Measurements from ENCODE around the gene ZNF154.

Gene ZNF154

GRCh38 chr19:57667228-57667627 lies 41.8 kb downstream of the ZNF154 start:
- no peak overlapping the region for H3K27ac ChIP-seq
- TF ChIP-seq CTCF (conservative IDR thresholded peaks at IDR 0.05; ENCODE audit: low read depth, low read length) = no peak
- no peak overlapping the region for H2AFZ ChIP-seq (ENCODE audit: low read depth)
- no peaks in the 10 kb centered on the region for H3K36me3 ChIP-seq (ENCODE audit: insufficient read depth)
- no peaks in the 10 kb centered on the region for H3K79me2 ChIP-seq (ENCODE audit: insufficient read depth, low read depth)
- no peak overlapping the region for H3K9ac ChIP-seq
- no peaks in the 10 kb centered on the region for H3K4me1 ChIP-seq (ENCODE audit: low read depth, poor library complexity, severe bottlenecking)
- H4K20me1 ChIP-seq (ENCODE audit: insufficient read depth) = no peaks in the 10 kb centered on the region
- no peak overlapping the region for H3K4me3 ChIP-seq (IDR thresholded peaks at IDR 0.05; ENCODE audit: insufficient read depth, low read depth, low read length)
- no peak overlapping the region for H3K4me2 ChIP-seq
- no peaks in the 10 kb centered on the region for H3K27me3 ChIP-seq (ENCODE audit: insufficient read depth, low read depth)

- no peaks in the 10 kb centered on the region for H3K4me1 ChIP-seq (ENCODE audit: low read depth, poor library complexity, severe bottlenecking)
- no peaks in the 10 kb centered on the region for H3K36me3 ChIP-seq (ENCODE audit: insufficient read depth)
- H4K20me1 ChIP-seq (ENCODE audit: insufficient read depth) = no peaks in the 10 kb centered on the region
- no peaks in the 10 kb centered on the region for H3K79me2 ChIP-seq (ENCODE audit: insufficient read depth, low read depth)
- H3K4me3 ChIP-seq (IDR thresholded peaks at IDR 0.05; ENCODE audit: insufficient read depth, low read depth, low read length) = no peak overlapping the region
- H3K9ac ChIP-seq = no peak overlapping the region
- no peaks in the 10 kb centered on the region for H3K27me3 ChIP-seq (ENCODE audit: insufficient read depth, low read depth)
- H3K27ac ChIP-seq = no peak overlapping the region
- no peak overlapping the region for H3K4me2 ChIP-seq
- TF ChIP-seq CTCF (conservative IDR thresholded peaks at IDR 0.05; ENCODE audit: low read depth, low read length) = no peak
- H2AFZ ChIP-seq (ENCODE audit: low read depth) = no peak overlapping the region
Observed at GRCh38 chr19:57665261-57665806, 43.7 kb downstream of the ZNF154 start.

GRCh38 chr19:57664269-57665127 lies 44.5 kb downstream of the ZNF154 start:
- TF ChIP-seq CTCF (conservative IDR thresholded peaks at IDR 0.05; ENCODE audit: low read depth, low read length) = no peak
- no peaks in the 10 kb centered on the region for H3K27me3 ChIP-seq (ENCODE audit: insufficient read depth, low read depth)

GRCh38 chr19:57656346-57656745 lies 52.7 kb downstream of the ZNF154 start:
- no peaks in the 10 kb centered on the region for H3K4me1 ChIP-seq (ENCODE audit: low read depth, poor library complexity, severe bottlenecking)
- no peaks in the 10 kb centered on the region for H3K36me3 ChIP-seq (ENCODE audit: insufficient read depth)
- H3K27ac ChIP-seq = no peak overlapping the region
- H3K27me3 ChIP-seq (ENCODE audit: insufficient read depth, low read depth) = no peaks in the 10 kb centered on the region
- TF ChIP-seq CTCF (conservative IDR thresholded peaks at IDR 0.05; ENCODE audit: low read depth, low read length) = no peak
- H3K79me2 ChIP-seq (ENCODE audit: insufficient read depth, low read depth) = no peaks in the 10 kb centered on the region
- H3K9ac ChIP-seq = no peak overlapping the region
- no peak overlapping the region for H2AFZ ChIP-seq (ENCODE audit: low read depth)
- no peak overlapping the region for H3K4me3 ChIP-seq (IDR thresholded peaks at IDR 0.05; ENCODE audit: insufficient read depth, low read depth, low read length)
- H4K20me1 ChIP-seq (ENCODE audit: insufficient read depth) = no peaks in the 10 kb centered on the region
- no peak overlapping the region for H3K4me2 ChIP-seq

More at GRCh38 chr19:57664269-57665127, 44.5 kb downstream of the ZNF154 start:
- Histone ChIP-seq H3K79me2 (ENCODE audit: insufficient read depth, low read depth) (no peaks in the 10 kb centered on the region), H3K4me2 (no peak overlapping the region), H3K36me3 (ENCODE audit: insufficient read depth) (no peaks in the 10 kb centered on the region), H3K9ac (no peak overlapping the region), H3K4me3 (IDR thresholded peaks at IDR 0.05; ENCODE audit: insufficient read depth, low read depth, low read length) (no peak overlapping the region), H4K20me1 (ENCODE audit: insufficient read depth) (no peaks in the 10 kb centered on the region), H3K4me1 (ENCODE audit: low read depth, poor library complexity, severe bottlenecking) (no peaks in the 10 kb centered on the region), H2AFZ (ENCODE audit: low read depth) (no peak overlapping the region), H3K27ac (no peak overlapping the region)

All from KMS-11 (cell line).